Stimulated activated CD8-positive, alpha-beta memory T cell treated with anti-CD3 and anti-CD28 coated beads, Interleukin-15, amount 100 ng/mL, for 24 hours (primary cell): ENCODE data around the gene HCRTR1.

ENCODE experiments used
- DNase-seq: peaks from one replicate; pipeline ENCODE4 v3.0.0-alpha.2; 2020; ENCODE audit warnings: low read depth

HCRTR1 gene

GRCh38 chr1:31598980-31599379, 18.5 kb upstream of the HCRTR1 start:
- no peak for DNase-seq

- no peak for DNase-seq
These were observed 16.8 kb upstream of the HCRTR1 start for GRCh38 chr1:31600641-31601040.

GRCh38 chr1:31602081-31602480, 15.4 kb upstream of the HCRTR1 start:
- no peak for DNase-seq

- no peak for DNase-seq
These were observed 11.5 kb upstream of the HCRTR1 start for GRCh38 chr1:31605908-31606427.

GRCh38 chr1:31607360-31607759, 10.1 kb upstream of the HCRTR1 start:
- DNase-seq: no peak

GRCh38 chr1:31609514-31610118, 7.9 kb upstream of the HCRTR1 start:
- no peak for DNase-seq

GRCh38 chr1:31614414-31615005, 3.0 kb upstream of the HCRTR1 start:
- DNase-seq: no peak

GRCh38 chr1:31615414-31615813, 2.1 kb upstream of the HCRTR1 start:
- DNase-seq: no peak

- no peak for DNase-seq
These were observed 1.6 kb upstream of the HCRTR1 start for GRCh38 chr1:31615939-31616338.

- DNase-seq: peak; percentile 16
These were observed 642 bp downstream of the HCRTR1 start for GRCh38 chr1:31617916-31618746.

GRCh38 chr1:31618916-31619846, 1.7 kb downstream of the HCRTR1 start:
- DNase-seq: no peak

- DNase-seq: no peak
These were observed 3.4 kb downstream of the HCRTR1 start for GRCh38 chr1:31620631-31621497.

GRCh38 chr1:31621498-31621820, 4.0 kb downstream of the HCRTR1 start:
- DNase-seq: no peak

GRCh38 chr1:31621847-31622730, 4.6 kb downstream of the HCRTR1 start:
- DNase-seq: no peak

- DNase-seq: no peak
These were observed 5.9 kb downstream of the HCRTR1 start for GRCh38 chr1:31623365-31623764.

- DNase-seq: no peak
These were observed 6.8 kb downstream of the HCRTR1 start for GRCh38 chr1:31624309-31624708.

GRCh38 chr1:31624731-31625514, 7.4 kb downstream of the HCRTR1 start:
- DNase-seq: no peak

- no peak for DNase-seq
These were observed 8.2 kb downstream of the HCRTR1 start for GRCh38 chr1:31625561-31626222.
